Measurements from ENCODE around the gene MTHFR. TPM values are rescaled to one million over a fixed set of nuclear protein-coding genes. Genes with fewer than 3 reads are reported as not detected.

The MTHFR gene
- total RNA-seq, 4 donors from 2014 or later = 10.2 to 24.7 (median 18.1) TPM

DNA sequence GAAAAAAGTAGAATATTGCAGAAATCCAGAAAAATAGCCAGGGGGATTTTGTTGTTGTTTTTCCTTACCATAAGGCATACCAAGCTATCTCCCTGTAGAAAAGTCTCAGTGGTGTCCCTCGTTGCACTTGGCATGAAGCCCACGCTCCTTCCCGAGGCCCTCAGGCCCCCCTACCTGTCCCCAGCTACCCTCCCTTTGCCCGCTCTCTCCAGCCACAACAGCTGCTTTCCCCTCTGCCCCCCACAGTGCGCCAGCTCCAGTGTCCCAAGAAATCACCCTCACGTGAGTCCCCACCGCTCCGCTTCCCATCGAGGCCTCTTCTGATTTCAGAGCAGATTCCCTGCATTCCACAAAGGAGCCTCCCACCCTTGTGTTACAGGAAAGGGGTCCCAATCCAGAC is 61.5 kb downstream of the MTHFR start:
- Histone ChIP-seq H3K36me3 (peaks cover 0 to 14% of the 10 kb centered on the region in 2 donors), H3K9me3 (no peaks in the 10 kb centered on the region), H3K4me1 (no peaks in the 10 kb centered on the region), H3K27ac (no peak overlapping the region), H3K4me3 (no peak overlapping the region), H3K27me3 (no peaks in the 10 kb centered on the region)
- in situ Hi-C loops (cut with MboI; ENCODE audit: low sequenced_read_pairs in 4 of 4) (no loop called here), intact Hi-C loops (cut with DNase I; ENCODE audit: low total_unique reads) (no loop called here)
- ATAC-seq (no peak), DNase-seq (no peak)
- TF ChIP-seq, protein P1, sequence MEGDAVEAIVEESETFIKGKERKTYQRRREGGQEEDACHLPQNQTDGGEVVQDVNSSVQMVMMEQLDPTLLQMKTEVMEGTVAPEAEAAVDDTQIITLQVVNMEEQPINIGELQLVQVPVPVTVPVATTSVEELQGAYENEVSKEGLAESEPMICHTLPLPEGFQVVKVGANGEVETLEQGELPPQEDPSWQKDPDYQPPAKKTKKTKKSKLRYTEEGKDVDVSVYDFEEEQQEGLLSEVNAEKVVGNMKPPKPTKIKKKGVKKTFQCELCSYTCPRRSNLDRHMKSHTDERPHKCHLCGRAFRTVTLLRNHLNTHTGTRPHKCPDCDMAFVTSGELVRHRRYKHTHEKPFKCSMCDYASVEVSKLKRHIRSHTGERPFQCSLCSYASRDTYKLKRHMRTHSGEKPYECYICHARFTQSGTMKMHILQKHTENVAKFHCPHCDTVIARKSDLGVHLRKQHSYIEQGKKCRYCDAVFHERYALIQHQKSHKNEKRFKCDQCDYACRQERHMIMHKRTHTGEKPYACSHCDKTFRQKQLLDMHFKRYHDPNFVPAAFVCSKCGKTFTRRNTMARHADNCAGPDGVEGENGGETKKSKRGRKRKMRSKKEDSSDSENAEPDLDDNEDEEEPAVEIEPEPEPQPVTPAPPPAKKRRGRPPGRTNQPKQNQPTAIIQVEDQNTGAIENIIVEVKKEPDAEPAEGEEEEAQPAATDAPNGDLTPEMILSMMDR (IDR thresholded peaks at IDR 0.05 in 4 of 5, conservative IDR thresholded peaks at IDR 0.05 in 1 of 5) = no peak
- no peak for TF ChIP-seq POLR2A (IDR thresholded peaks at IDR 0.05)

DNA sequence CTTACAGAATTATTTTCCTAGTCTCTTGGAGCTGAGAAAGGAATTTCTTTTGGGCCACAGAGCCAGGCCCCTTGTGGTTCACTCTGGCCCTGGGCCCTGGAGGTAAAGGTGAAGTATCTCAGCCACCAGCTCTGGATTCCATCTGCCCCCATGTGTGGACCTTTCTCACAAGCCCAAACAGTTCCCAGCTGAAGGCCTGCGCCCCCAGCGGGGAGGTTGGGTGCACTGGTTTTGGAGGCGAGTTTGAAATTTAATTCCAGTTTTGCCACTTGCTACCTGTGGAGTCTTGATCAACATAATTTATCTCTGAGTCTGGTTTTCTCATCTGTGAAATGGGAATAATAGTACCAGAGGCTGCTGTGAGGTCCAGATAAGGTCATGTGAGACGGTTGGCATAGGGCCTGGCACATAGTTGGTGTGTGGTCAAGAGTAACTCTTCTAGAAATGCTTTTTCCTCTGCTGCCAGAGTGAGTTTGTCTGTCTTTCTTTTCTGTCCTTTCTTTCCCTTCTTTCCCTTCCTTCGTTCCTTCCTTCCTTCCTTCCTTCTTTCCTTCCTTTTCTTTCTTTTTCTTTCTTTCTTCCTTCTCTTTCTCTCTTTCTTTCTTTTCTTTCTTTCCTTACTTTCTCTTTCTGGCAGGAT is 63.7 kb downstream of the MTHFR start:
- H3K9me3 ChIP-seq = no peaks in the 10 kb centered on the region
- peaks cover 0 to 9% of the 10 kb centered on the region in 2 donors for H3K36me3 ChIP-seq
- no peak overlapping the region for H3K27ac ChIP-seq
- TF ChIP-seq, protein P1 (IDR thresholded peaks at IDR 0.05 in 4 of 5, conservative IDR thresholded peaks at IDR 0.05 in 1 of 5) = no peak
- TF ChIP-seq POLR2A (IDR thresholded peaks at IDR 0.05) = no peak
- no peaks in the 10 kb centered on the region for H3K27me3 ChIP-seq
- in situ Hi-C loops (cut with MboI; ENCODE audit: low sequenced_read_pairs in 4 of 4) = no loop called here
- no peak overlapping the region for H3K4me3 ChIP-seq
- no peak for DNase-seq
- H3K4me1 ChIP-seq = peaks cover 10 to 17% of the 10 kb centered on the region in 2 donors
- no peak for ATAC-seq
- intact Hi-C loops (cut with DNase I; ENCODE audit: low total_unique reads) = no loop called here

- in situ Hi-C loops (cut with MboI; ENCODE audit: low sequenced_read_pairs in 4 of 4) = no loop called here
- Histone ChIP-seq H3K36me3 (peaks cover 0 to 9% of the 10 kb centered on the region in 2 donors), H3K27ac (no peak overlapping the region), H3K27me3 (no peaks in the 10 kb centered on the region), H3K4me1 (peaks cover 15 to 18% of the 10 kb centered on the region in 2 donors), H3K4me3 (no peak overlapping the region), H3K9me3 (no peaks in the 10 kb centered on the region)
- TF ChIP-seq, protein P1 (IDR thresholded peaks at IDR 0.05 in 4 of 5, conservative IDR thresholded peaks at IDR 0.05 in 1 of 5) = no peak
- TF ChIP-seq POLR2A (IDR thresholded peaks at IDR 0.05) = no peak
- no peak for ATAC-seq
- no peak for DNase-seq
- intact Hi-C loops (cut with DNase I; ENCODE audit: low total_unique reads) = no loop called here
Measured at GRCh38 chr1:11741482-11741881, 64.3 kb downstream of the MTHFR start.

GRCh38 chr1:11740258-11741192 is 65.2 kb downstream of the MTHFR start:
- no peak overlapping the region for H3K27ac ChIP-seq
- no peaks in the 10 kb centered on the region for H3K9me3 ChIP-seq
- in situ Hi-C loops (cut with MboI; ENCODE audit: low sequenced_read_pairs in 4 of 4) = no loop called here
- no peaks in the 10 kb centered on the region for H3K27me3 ChIP-seq
- H3K36me3 ChIP-seq = peaks cover 0 to 2% of the 10 kb centered on the region in 2 donors
- intact Hi-C loops (cut with DNase I; ENCODE audit: low total_unique reads) = no loop called here
- ATAC-seq (no peak), DNase-seq (no peak)
- H3K4me3 ChIP-seq = no peak overlapping the region
- H3K4me1 ChIP-seq = peaks cover 16 to 20% of the 10 kb centered on the region in 2 donors
- TF ChIP-seq POLR2A (IDR thresholded peaks at IDR 0.05) = no peak
- TF ChIP-seq, protein P1 (IDR thresholded peaks at IDR 0.05 in 4 of 5, conservative IDR thresholded peaks at IDR 0.05 in 1 of 5) = no peak

Data from gastrocnemius medialis (tissue), 4 donors.